ENCODE measurements around the gene TMEM163. TPM values are rescaled to one million over a fixed set of nuclear protein-coding genes. Genes with fewer than 3 reads are reported as not detected.
A peak's percentile ranks its signal among the peaks of the same experiment; 100 is the strongest.

The TMEM163 gene
- total RNA-seq, 1 experiment from 2014 or later, result 0.94 TPM

GRCh38 chr2:134737671-134738070 lies 18.9 kb upstream of the TMEM163 start (continued):
- TF ChIP-seq AFF4 (CRISPR knock-in tag; IDR thresholded peaks at IDR 0.05; ENCODE audit: borderline replicate concordance) (no peak), RELA (CRISPR knock-in tag; IDR thresholded peaks at IDR 0.05; ENCODE audit: borderline replicate concordance) (no peak), STAT6 (CRISPR knock-in tag; conservative IDR thresholded peaks at IDR 0.05; ENCODE audit: low read depth) (no peak), ZNF138 (CRISPR knock-in tag; conservative IDR thresholded peaks at IDR 0.05) (no peak), OVOL2 (CRISPR knock-in tag; IDR thresholded peaks at IDR 0.05; ENCODE audit: borderline replicate concordance) (no peak), TEAD4 (CRISPR knock-in tag; IDR thresholded peaks at IDR 0.05) (no peak), PREB (CRISPR knock-in tag; IDR thresholded peaks at IDR 0.05; ENCODE audit: borderline replicate concordance) (no peak)

GRCh38 chr2:134736167-134736880 lies 17.5 kb upstream of the TMEM163 start:
- peaks cover 9% of the 10 kb centered on the region for H3K9me3 Mint-ChIP-seq
- peaks cover 9% of the 10 kb centered on the region for H3K4me1 Mint-ChIP-seq
- no peaks in the 10 kb centered on the region for H3K36me3 Mint-ChIP-seq
- no peak overlapping the region for H3K4me3 Mint-ChIP-seq
- POLR2A ChIA-PET, result no interaction called here
- H3K27me3 Mint-ChIP-seq (ENCODE audit: low read depth), result no peaks in the 10 kb centered on the region
- CTCF ChIA-PET, result interaction anchor here (1.3 kb wide), 1 partner anchor 54 kb away, joined by 3 read pairs; no protein-coding TSS in a partner anchor
- H3K27ac Mint-ChIP-seq, result no peak overlapping the region
- ATAC-seq, result peak; percentile 56; the same call in 1 of the 2 replicates
- DNase-seq (ENCODE audit: low spot score), result no peak
- TF ChIP-seq GRHL2 (CRISPR knock-in tag; IDR thresholded peaks at IDR 0.05; ENCODE audit: insufficient replicate concordance, severe bottlenecking) (no peak), TCF7 (CRISPR knock-in tag; IDR thresholded peaks at IDR 0.05; ENCODE audit: low read depth) (no peak), TP53 (CRISPR knock-in tag; IDR thresholded peaks at IDR 0.05) (no peak), E2F1 (CRISPR knock-in tag; IDR thresholded peaks at IDR 0.05) (no peak), CREB1 (CRISPR knock-in tag; IDR thresholded peaks at IDR 0.05) (no peak), NR3C1 (CRISPR knock-in tag; conservative IDR thresholded peaks at IDR 0.05; ENCODE audit: low read depth) (no peak), HMGXB4 (CRISPR knock-in tag; IDR thresholded peaks at IDR 0.05) (no peak), IRF1 (CRISPR knock-in tag; IDR thresholded peaks at IDR 0.05) (no peak), ZNF512 (CRISPR knock-in tag; IDR thresholded peaks at IDR 0.05; ENCODE audit: borderline replicate concordance) (no peak), KAT7 (CRISPR knock-in tag; IDR thresholded peaks at IDR 0.05; ENCODE audit: borderline replicate concordance) (no peak), E2F4 (CRISPR knock-in tag; IDR thresholded peaks at IDR 0.05; ENCODE audit: borderline replicate concordance, low read depth) (no peak), RORB (CRISPR knock-in tag; IDR thresholded peaks at IDR 0.05) (no peak), FOXP1 (CRISPR knock-in tag; IDR thresholded peaks at IDR 0.05; ENCODE audit: borderline replicate concordance) (no peak), SOX15 (CRISPR knock-in tag; IDR thresholded peaks at IDR 0.05) (no peak)

Measured in WTC11 (cell line).